Measurements from ENCODE around the gene KCNIP4. TPM values are rescaled to one million over a fixed set of nuclear protein-coding genes. Genes with fewer than 3 reads are reported as not detected.
"Not testable (repeated sequence)": the region's sequence is repeated elsewhere in the genome, so short reads cannot be mapped to it uniquely, and the experiment has no call there.

Gene KCNIP4
- total RNA-seq, 2 experiments from 2014 or later, result not detected

DNA sequence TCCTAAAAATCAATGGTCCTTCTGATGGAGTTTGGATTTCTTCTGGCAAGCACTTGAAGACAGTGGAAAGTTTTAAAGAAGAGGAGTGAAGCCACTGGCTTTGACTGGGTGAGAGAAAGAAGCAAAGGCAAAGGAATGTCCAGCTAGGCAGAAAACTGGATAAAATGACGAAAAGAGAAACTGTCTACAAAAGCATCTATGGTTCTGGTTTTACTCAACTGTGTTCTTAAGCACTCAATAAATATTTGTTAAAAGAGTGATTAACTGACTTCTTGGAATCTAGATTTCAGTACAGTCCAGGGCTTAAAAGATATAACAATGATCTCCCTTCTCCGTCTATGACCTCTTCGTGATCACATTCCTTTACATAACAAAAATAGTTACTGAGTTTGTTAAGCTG lies 1195.9 kb downstream of the KCNIP4 start:
- H3K27me3 Mint-ChIP-seq, result no peaks in the 10 kb centered on the region
- ChIA-PET POLR2A (no interaction called here), CTCF (no interaction called here)
- H3K4me3 Mint-ChIP-seq, result no peak overlapping the region
- H3K4me1 Mint-ChIP-seq (ENCODE audit: low read depth), result no peaks in the 10 kb centered on the region
- DNase-seq, result no peak
- no peak overlapping the region for H3K27ac Mint-ChIP-seq
- peaks cover 8% of the 10 kb centered on the region for H3K36me3 Mint-ChIP-seq
- no peaks in the 10 kb centered on the region for H3K9me3 Mint-ChIP-seq
- intact Hi-C loops (cut with micrococcal nuclease), result no loop called here

GRCh38 chr4:20746000-20746399 lies 1202.6 kb downstream of the KCNIP4 start:
- DNase-seq; H3K4me3 Mint-ChIP-seq; H3K27ac Mint-ChIP-seq; POLR2A ChIA-PET; intact Hi-C loops (cut with micrococcal nuclease); H3K4me1 Mint-ChIP-seq (ENCODE audit: low read depth); CTCF ChIA-PET; H3K27me3 Mint-ChIP-seq: not testable (repeated sequence)
- Mint-ChIP-seq H3K9me3 (peaks cover 38% of the 10 kb centered on the region), H3K36me3 (peaks cover 14% of the 10 kb centered on the region)

DNA sequence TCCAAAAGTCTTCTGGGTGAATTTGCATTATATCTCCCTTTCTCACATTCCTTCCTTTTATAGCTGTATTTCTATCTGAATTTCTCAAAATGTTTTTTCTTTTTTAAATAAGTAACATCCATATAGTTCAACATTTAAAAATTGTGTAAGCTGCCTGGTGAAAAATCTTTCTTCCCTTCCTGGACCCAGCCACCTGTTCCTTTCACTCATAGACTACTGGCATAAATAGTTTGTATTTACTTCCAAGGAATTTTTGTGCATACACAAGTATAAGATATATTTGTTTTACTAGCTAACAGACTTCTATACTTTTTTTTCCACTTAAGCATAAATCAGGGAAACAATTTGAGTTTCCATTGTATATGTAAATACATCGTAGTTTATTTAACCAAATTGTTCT lies 1212.6 kb downstream of the KCNIP4 start:
- Mint-ChIP-seq H3K27me3 (no peaks in the 10 kb centered on the region), H3K4me1 (ENCODE audit: low read depth) (no peaks in the 10 kb centered on the region), H3K9me3 (peaks cover 34% of the 10 kb centered on the region), H3K4me3 (no peak overlapping the region), H3K36me3 (peaks cover 70% of the 10 kb centered on the region), H3K27ac (no peak overlapping the region)
- ChIA-PET CTCF (interaction anchor here (0.8 kb wide), 1 partner anchor 26 kb away, joined by 4 read pairs; no protein-coding TSS in a partner anchor), POLR2A (no interaction called here)
- DNase-seq, result no peak
- intact Hi-C loops (cut with micrococcal nuclease), result no loop called here

DNA sequence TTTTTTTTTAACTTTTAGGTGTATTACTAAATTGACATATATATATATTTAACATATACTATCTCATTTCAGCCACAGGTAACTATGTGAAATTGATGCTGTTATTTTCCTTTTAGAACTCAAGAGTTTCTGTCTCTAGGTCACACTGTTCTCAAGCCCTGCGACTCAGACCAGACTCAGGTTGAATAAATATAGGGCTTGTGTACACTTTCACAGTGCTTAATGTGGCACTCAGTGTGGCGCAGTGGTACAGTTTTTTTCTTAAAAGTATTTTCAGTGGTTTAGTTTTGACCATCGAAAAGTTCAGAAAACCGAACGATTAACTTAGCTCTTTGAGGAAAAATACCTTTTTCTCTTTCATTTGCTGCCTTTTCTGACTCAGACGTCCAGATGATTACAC lies 1223.7 kb downstream of the KCNIP4 start:
- Mint-ChIP-seq H3K36me3 (peaks cover 55% of the 10 kb centered on the region), H3K4me3 (no peak overlapping the region), H3K27ac (no peak overlapping the region), H3K27me3 (no peaks in the 10 kb centered on the region), H3K9me3 (peaks cover 16% of the 10 kb centered on the region), H3K4me1 (ENCODE audit: low read depth) (no peaks in the 10 kb centered on the region)
- ChIA-PET CTCF (no interaction called here), POLR2A (no interaction called here)
- intact Hi-C loops (cut with micrococcal nuclease), result no loop called here
- no peak for DNase-seq

- intact Hi-C loops (cut with micrococcal nuclease), result no loop called here
- POLR2A ChIA-PET, result no interaction called here
- CTCF ChIA-PET, result no interaction called here
- Mint-ChIP-seq H3K4me1 (ENCODE audit: low read depth) (no peaks in the 10 kb centered on the region), H3K9me3 (peaks cover 21% of the 10 kb centered on the region), H3K27ac (no peak overlapping the region), H3K27me3 (no peaks in the 10 kb centered on the region), H3K36me3 (peaks cover 64% of the 10 kb centered on the region), H3K4me3 (no peak overlapping the region)
- no peak for DNase-seq
Measured at GRCh38 chr4:20723463-20723862, 1225.1 kb downstream of the KCNIP4 start.

GRCh38 chr4:20723019-20723418 lies 1225.6 kb downstream of the KCNIP4 start:
- peaks cover 68% of the 10 kb centered on the region for H3K36me3 Mint-ChIP-seq
- no peaks in the 10 kb centered on the region for H3K4me1 Mint-ChIP-seq (ENCODE audit: low read depth)
- DNase-seq, result no peak
- no peak overlapping the region for H3K27ac Mint-ChIP-seq
- peaks cover 21% of the 10 kb centered on the region for H3K9me3 Mint-ChIP-seq
- no peaks in the 10 kb centered on the region for H3K27me3 Mint-ChIP-seq
- ChIA-PET CTCF (no interaction called here), POLR2A (no interaction called here)
- H3K4me3 Mint-ChIP-seq, result no peak overlapping the region
- intact Hi-C loops (cut with micrococcal nuclease), result no loop called here

DNA sequence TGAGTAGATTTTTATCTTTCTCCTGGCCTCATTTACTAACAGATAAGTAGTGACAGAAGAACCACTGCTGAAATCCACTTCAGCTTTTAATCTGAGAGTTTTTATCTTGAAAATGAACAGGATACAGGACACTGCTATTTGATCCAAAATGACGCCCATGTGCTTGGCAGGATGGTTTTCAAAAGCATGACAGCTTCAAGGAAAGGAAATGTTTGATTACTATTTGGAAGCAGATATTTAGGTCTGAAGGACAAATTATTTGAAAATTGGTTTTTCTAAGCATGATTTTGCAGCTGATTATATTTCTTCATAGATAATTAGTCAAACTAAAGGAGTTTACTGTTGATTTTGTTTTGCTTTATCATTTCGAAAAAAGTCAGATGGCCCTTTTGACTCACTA lies 1237.2 kb downstream of the KCNIP4 start:
- CTCF ChIA-PET, result no interaction called here
- no peaks in the 10 kb centered on the region for H3K27me3 Mint-ChIP-seq
- H3K9me3 Mint-ChIP-seq, result peaks cover 7% of the 10 kb centered on the region
- intact Hi-C loops (cut with micrococcal nuclease), result no loop called here
- no peak for DNase-seq
- H3K4me3 Mint-ChIP-seq, result no peak overlapping the region
- no peak overlapping the region for H3K27ac Mint-ChIP-seq
- peaks cover 36% of the 10 kb centered on the region for H3K36me3 Mint-ChIP-seq
- H3K4me1 Mint-ChIP-seq (ENCODE audit: low read depth), result no peaks in the 10 kb centered on the region
- POLR2A ChIA-PET, result no interaction called here

- Mint-ChIP-seq H3K27ac (peak within 1 kb of the TSS; percentile 78), H3K9me3 (no peaks in the 10 kb centered on the region), H3K27me3 (peaks cover 2% of the 10 kb centered on the region), H3K36me3 (peaks cover 11% of the 10 kb centered on the region), H3K4me1 (ENCODE audit: low read depth) (peaks cover 33% of the 10 kb centered on the region), H3K4me3 (peak within 1 kb of the TSS; percentile 87)
- ChIA-PET POLR2A (no interaction called here), CTCF (interaction anchor here (1.2 kb wide), 1 partner anchor 15 kb away, joined by 6 read pairs; no protein-coding TSS in a partner anchor)
- peak; percentile 94 for DNase-seq
- intact Hi-C loops (cut with micrococcal nuclease), result loop anchor here (1.0 kb wide), 1 partner anchor 281 kb away; no protein-coding TSS in a partner anchor
Measured at GRCh38 chr4:20700007-20700761, 1248.4 kb downstream of the KCNIP4 start, which contains the start of gene PACRGL. PACRGL (plus strand) TSS chr4:20700458; CDS start chr4:20704482, 4,024 bp downstream.

DNA sequence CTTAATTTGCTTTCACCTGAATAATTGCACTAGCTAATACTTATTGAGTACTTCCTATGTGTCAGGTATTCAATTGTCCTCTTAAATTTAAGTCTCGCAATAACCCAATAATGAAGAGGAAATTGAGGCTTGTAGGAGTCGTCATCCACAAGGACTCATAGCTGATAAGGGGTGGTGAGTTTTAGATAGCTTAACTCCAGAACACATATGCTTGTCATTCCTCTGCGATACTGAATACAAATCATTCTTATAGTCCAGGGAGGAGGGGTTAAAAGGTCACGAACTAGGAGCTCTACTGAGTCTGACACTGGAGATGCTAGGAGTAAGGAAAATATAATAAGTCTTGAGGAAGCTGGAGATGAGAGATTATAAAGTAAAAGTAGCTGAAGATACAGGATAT lies 1249.8 kb downstream of the KCNIP4 start:
- no peak overlapping the region for H3K4me3 Mint-ChIP-seq
- POLR2A ChIA-PET, result no interaction called here
- H3K27me3 Mint-ChIP-seq, result peaks cover 5% of the 10 kb centered on the region
- DNase-seq, result no peak
- peaks cover 2% of the 10 kb centered on the region for H3K36me3 Mint-ChIP-seq
- intact Hi-C loops (cut with micrococcal nuclease), result no loop called here
- CTCF ChIA-PET, result interaction anchor here (0.6 to 0.8 kb wide), 3 partner anchors 14 to 133 kb away, joined by 3 to 4 read pairs (median 4); no protein-coding TSS in a partner anchor
- H3K27ac Mint-ChIP-seq, result no peak overlapping the region
- no peaks in the 10 kb centered on the region for H3K9me3 Mint-ChIP-seq
- peaks cover 33% of the 10 kb centered on the region for H3K4me1 Mint-ChIP-seq (ENCODE audit: low read depth)

- POLR2A ChIA-PET, result no interaction called here
- intact Hi-C loops (cut with micrococcal nuclease), result no loop called here
Measured at GRCh38 chr4:20698382-20698781, 1250.2 kb downstream of the KCNIP4 start.

GRCh38 chr4:20696815-20697214 lies 1251.8 kb downstream of the KCNIP4 start:
- intact Hi-C loops (cut with micrococcal nuclease), result no loop called here
- no peak overlapping the region for H3K27ac Mint-ChIP-seq
- H3K27me3 Mint-ChIP-seq, result peaks cover 6% of the 10 kb centered on the region
- no peak for DNase-seq
- H3K4me1 Mint-ChIP-seq (ENCODE audit: low read depth), result peaks cover 20% of the 10 kb centered on the region
- H3K36me3 Mint-ChIP-seq, result peaks cover 2% of the 10 kb centered on the region
- POLR2A ChIA-PET, result no interaction called here
- no peak overlapping the region for H3K4me3 Mint-ChIP-seq
- no peaks in the 10 kb centered on the region for H3K9me3 Mint-ChIP-seq
- CTCF ChIA-PET, result interaction anchor here (1.0 kb wide), 1 partner anchor 10 kb away, joined by 4 read pairs; no protein-coding TSS in a partner anchor

More at GRCh38 chr4:20698382-20698781, 1250.2 kb downstream of the KCNIP4 start:
- Mint-ChIP-seq H3K9me3 (no peaks in the 10 kb centered on the region), H3K4me3 (no peak overlapping the region), H3K27ac (no peak overlapping the region), H3K36me3 (peaks cover 2% of the 10 kb centered on the region), H3K27me3 (peaks cover 6% of the 10 kb centered on the region), H3K4me1 (ENCODE audit: low read depth) (peaks cover 33% of the 10 kb centered on the region)
- CTCF ChIA-PET, result interaction anchor here (0.8 kb wide), 1 partner anchor 36 kb away, joined by 3 read pairs; no protein-coding TSS in a partner anchor
- DNase-seq, result no peak

GRCh38 chr4:20687864-20688263 lies 1260.7 kb downstream of the KCNIP4 start:
- CTCF ChIA-PET, result interaction anchor here (1.4 kb wide), 1 partner anchor 9 kb away, joined by 4 read pairs; no protein-coding TSS in a partner anchor

More at GRCh38 chr4:20687864-20688263, 1260.7 kb downstream of the KCNIP4 start:
- DNase-seq, result no peak
- Mint-ChIP-seq H3K27me3 (peaks cover 5% of the 10 kb centered on the region), H3K9me3 (no peaks in the 10 kb centered on the region), H3K27ac (no peak overlapping the region), H3K4me3 (no peak overlapping the region), H3K4me1 (ENCODE audit: low read depth) (no peaks in the 10 kb centered on the region), H3K36me3 (no peaks in the 10 kb centered on the region)
- POLR2A ChIA-PET, result no interaction called here
- intact Hi-C loops (cut with micrococcal nuclease), result no loop called here

Measured in activated CD4-positive, alpha-beta memory T cell treated with anti-CD3 and anti-CD28 coated beads for 36 hours (primary cell).